GM12878 (cell line): ENCODE data around the gene UAP1L1. TPM values are rescaled to one million over a fixed set of nuclear protein-coding genes. Genes with fewer than 3 reads are reported as not detected.

Experiments used
- ATAC-seq: fragments of 200-7000 bp; cut with Tn5 transposase; 3 replicates; pipeline ENCODE4 v1.9.1; 2020; ENCODE audit warnings: mild to moderate bottlenecking, moderate library complexity
- Bru-seq: library from RNA; stranded (reverse); fragments of 400-500 nt; gene quantifications from one replicate; lab custom pipeline; 2021; lab: Mats Ljungman, UMichigan
- BruChase-seq, 2 experiments: library from RNA; stranded (reverse); fragments of 400-500 nt; gene quantifications; one replicate each; lab custom pipeline; 2021; lab: Mats Ljungman, UMichigan
- BruUV-seq: library from RNA; stranded (reverse); fragments of 400-500 nt; replicated peaks from 2 replicates; lab custom pipeline; 2021; lab: Mats Ljungman, UMichigan
- CTCF ChIA-PET: fragments of 300-600 bp; sonication (Branson Sonifier 250); formaldehyde crosslinking; extraction: SDS; loops from one replicate; lab custom pipeline; 2021; ENCODE audit warnings: inconsistent platforms; lab: Yijun Ruan, JAX
- POLR2A ChIA-PET: fragments of 350-600 bp; formaldehyde crosslinking; extraction: SDS; loops from one replicate; lab custom pipeline; 2021; ENCODE audit warnings: inconsistent platforms; lab: Charles Lee
- RAD21 ChIA-PET: fragments of 300-600 bp; sonication (Branson Sonifier 250); formaldehyde crosslinking; loops from one replicate; lab custom pipeline; 2023; ENCODE audit warnings: antibody characterized with exemption; ENCODE audit not compliant: unreplicated experiment; lab: Charles Lee
- SMC1A ChIA-PET: fragments of 300-600 bp; sonication (Branson Sonifier 250); formaldehyde crosslinking; loops from one replicate; lab custom pipeline; 2023; ENCODE audit not compliant: unreplicated experiment, uncharacterized antibody; lab: Charles Lee
- DNase-seq: peaks from one replicate; pipeline ENCODE4 v3.0.0-alpha.2; 2011; ENCODE audit warnings: low read depth, low spot score
- FAIRE-seq: peaks from 3 replicates; lab custom pipeline; 2011; peaks lifted over from hg19 to GRCh38; lab: Jason Lieb, UNC
- H2AFZ ChIP-seq: 2 replicates; pipeline ENCODE4 v1.6.0; 2011; ENCODE audit warnings: low read depth, low read length, control low read depth; ENCODE audit not compliant: control insufficient read depth
- H3K27ac ChIP-seq: 2 replicates; pipeline ENCODE4 v1.5.1; 2011; ENCODE audit warnings: control low read depth; ENCODE audit not compliant: control insufficient read depth, insufficient read depth
- H3K27me3 ChIP-seq, 2 experiments: replicated peaks in 1 of 2; 2 replicates each; pipeline versions ENCODE4 v1.6.0 to v1.6.1; 2011; ENCODE audit warnings: low read length in 1 of 2; ENCODE audit not compliant: control insufficient read depth in 2 of 2, insufficient read depth in 2 of 2
- H3K36me3 ChIP-seq, 2 experiments: 2 replicates each; pipeline ENCODE4 v1.5.1; 2011; ENCODE audit warnings: low read length in 1 of 2; ENCODE audit not compliant: control insufficient read depth in 2 of 2, insufficient read depth in 2 of 2
- H3K4me1 ChIP-seq: 2 replicates; pipeline ENCODE4 v1.6.1; 2011; ENCODE audit warnings: mild to moderate bottlenecking, low read length, moderate library complexity, mixed read lengths; ENCODE audit not compliant: control insufficient read depth, insufficient read depth
- H3K4me2 ChIP-seq: 2 replicates; pipeline ENCODE4 v1.6.0; 2011; ENCODE audit warnings: control low read depth; ENCODE audit not compliant: control insufficient read depth, insufficient read depth
- H3K4me3 ChIP-seq: fragments of 200-600 bp; sonication (generic); 2 replicates; pipeline ENCODE4 v1.5.1; 2016
- H3K79me2 ChIP-seq: 2 replicates; pipeline ENCODE4 v1.6.0; 2011; ENCODE audit warnings: low read length; ENCODE audit not compliant: control insufficient read depth, insufficient read depth
- H3K9ac ChIP-seq: 2 replicates; pipeline ENCODE4 v1.8.0; 2011; ENCODE audit warnings: low read length, control low read depth, mixed read lengths; ENCODE audit not compliant: control insufficient read depth, insufficient read depth
- H3K9me3 ChIP-seq: replicated peaks from 3 replicates; pipeline ENCODE4 v1.5.1; 2011; ENCODE audit warnings: mild to moderate bottlenecking, low read length; ENCODE audit not compliant: control insufficient read depth, insufficient read depth
- H4K20me1 ChIP-seq: 2 replicates; pipeline ENCODE4 v1.6.0; 2011; ENCODE audit not compliant: control insufficient read depth, insufficient read depth
- BCL3 ChIP-seq: IDR thresholded peaks from 2 replicates; pipeline ENCODE4 v1.6.1; 2011; ENCODE audit warnings: borderline replicate concordance, low read depth, mild to moderate bottlenecking, moderate library complexity, low read length; ENCODE audit not compliant: insufficient read depth, poor library complexity, severe bottlenecking
- FOXM1 ChIP-seq: IDR thresholded peaks from 2 replicates; pipeline ENCODE4 v1.6.1; 2012; ENCODE audit warnings: low read depth, mild to moderate bottlenecking, inconsistent platforms, low read length, moderate library complexity
- GABPA ChIP-seq: IDR thresholded peaks from 2 replicates; pipeline ENCODE4 v1.6.1; 2014; ENCODE audit warnings: antibody characterized with exemption, low read depth, mild to moderate bottlenecking, inconsistent platforms
- JUND ChIP-seq: IDR thresholded peaks from 2 replicates; pipeline ENCODE4 v1.6.1; 2012; ENCODE audit warnings: low read depth, mild to moderate bottlenecking, low read length, improper control_type of control experiment, moderate library complexity
- KDM1A ChIP-seq: fragments of 200-600 bp; sonication (generic); IDR thresholded peaks from 2 replicates; pipeline ENCODE4 v1.6.1; 2016; ENCODE audit warnings: borderline replicate concordance
- LARP7 ChIP-seq: fragments of 450-650 bp; IDR thresholded peaks from 2 replicates; pipeline ENCODE4 v1.6.1; 2017; ENCODE audit warnings: mild to moderate bottlenecking
- NBN ChIP-seq: fragments of 450-650 bp; IDR thresholded peaks from 2 replicates; pipeline ENCODE4 v1.6.1; 2016
- RAD51 ChIP-seq: fragments of 450-650 bp; IDR thresholded peaks from 2 replicates; pipeline ENCODE4 v1.6.1; 2016; ENCODE audit warnings: moderate library complexity, mild to moderate bottlenecking, inconsistent platforms
- SREBF1 ChIP-seq: IDR thresholded peaks from 2 replicates; pipeline ENCODE4 v1.6.1; 2012; ENCODE audit warnings: mild to moderate bottlenecking, low read length
- SUZ12 ChIP-seq: fragments of 200-600 bp; sonication (generic); IDR thresholded peaks from one replicate; pipeline ENCODE4 v1.6.1; 2018; ENCODE audit warnings: antibody characterized with exemption, mild to moderate bottlenecking; ENCODE audit not compliant: unreplicated experiment
- TCF3 ChIP-seq: IDR thresholded peaks from 2 replicates; pipeline ENCODE4 v1.6.1; 2012; ENCODE audit warnings: low read depth, mild to moderate bottlenecking, low read length, borderline replicate concordance; ENCODE audit not compliant: insufficient read depth
- USF2 ChIP-seq: IDR thresholded peaks from 2 replicates; pipeline ENCODE4 v1.6.1; 2011; ENCODE audit warnings: low read depth, low read length, improper control_type of control experiment, borderline replicate concordance
- WGBS: methylation state at CpG from one replicate; pipeline ENCODE4 v1.1.6; 2016; ENCODE audit warnings: low lambda C conversion rate; ENCODE audit not compliant: insufficient replicate concordance, insufficient coverage; ENCODE audit errors: missing lambda C conversion rate; 5-methylcytosine and 5-hydroxymethylcytosine counted together
- in situ Hi-C: fragments of 300-500 bp; cut with MboI; formaldehyde crosslinking; loops from 9 replicates; pipeline ENCODE4 v1.14.3; 2018; ENCODE audit warnings: mixed read lengths
- intact Hi-C: fragments of 100-400 bp; cut with micrococcal nuclease; formaldehyde crosslinking; loops from one replicate; pipeline ENCODE4 v1.14.2; 2022; ENCODE audit not compliant: unreplicated experiment
- long read RNA-seq, 2 experiments: library from polyadenylated mRNA; unstranded; transcript quantifications; one replicate each; pipeline ENCODE4 v2.0.0, GENCODE V29; 2019 to 2020
- polyA minus RNA-seq, 3 experiments: library from RNA; depleted of rRNA, polyadenylated mRNA; stranded (reverse); fragments of >200 nt; gene quantifications; 2 replicates each; pipeline ENCODE4 v1.2.3, GENCODE V29; 2011
- polyA plus RNA-seq, 11 experiments: library from polyadenylated mRNA; depleted of rRNA in 4 of 11; unstranded in 6 of 11; stranded (reverse) in 5 of 11; fragments of >200 nt; fragmentation: Nextera tagmentation in 4 of 11; fragmentation: Illumina TruSeq in 1 of 11; extraction: Ambion mirVana in 4 of 11; extraction: Trizol in 1 of 11; gene quantifications; 1 replicate in 1 of 11; 2 replicates in 10 of 11; pipeline versions ENCODE4 v1.2.1 to v1.2.3, GENCODE V29; 2011 to 2016; ENCODE audit warnings: inconsistent platforms in 2 of 11, missing spikeins in 2 of 11, low read depth in 1 of 11
- total RNA-seq, 4 experiments: library from RNA; depleted of rRNA in 3 of 4; stranded (reverse); fragments of >200 nt in 3 of 4; fragmentation: Illumina TruSeq in 1 of 4; extraction: Trizol in 1 of 4; gene quantifications; 2 replicates each; pipeline versions ENCODE4 v1.2.1 to v1.2.3, GENCODE V29; 2013 to 2021
- TF ChIP-seq, protein P1 (sequence below): fragments of 450-650 bp; IDR thresholded peaks from 2 replicates; pipeline ENCODE4 v1.6.1; 2018; ENCODE audit warnings: borderline replicate concordance, mild to moderate bottlenecking; ENCODE audit not compliant: partially characterized antibody

The UAP1L1 gene
- total RNA-seq (2013; cell fraction: nucleolus; rRNA removed) = 40.5 and 46.8 TPM in 2 replicates
- total RNA-seq (2014; rRNA removed) = 9.3 and 9.5 TPM in 2 replicates
- 4.4 and 4.6 TPM in 2 replicates for total RNA-seq (2014; rRNA removed; fragmentation: Illumina TruSeq; extraction: Trizol)
- 14.5 and 15.7 TPM in 2 replicates for total RNA-seq (2021)
- polyA plus RNA-seq (2011; ENCODE audit: low read depth) = 8.1 TPM
- polyA plus RNA-seq (2011; rRNA removed) = 5.3 and 6.2 TPM in 2 replicates
- polyA plus RNA-seq (2011; cell fraction: cytosol; rRNA removed) = 11.5 and 11.7 TPM in 2 replicates
- polyA plus RNA-seq (2011; cell fraction: nucleus; rRNA removed) = 80.3 and 92.7 TPM in 2 replicates
- 18.4 and 25.7 TPM in 2 replicates for polyA plus RNA-seq (2012)
- polyA plus RNA-seq (2014; fragmentation: Illumina TruSeq; extraction: Trizol) = 4.4 and 8.7 TPM in 2 replicates
- polyA plus RNA-seq (2014; fragmentation: Nextera tagmentation; extraction: Ambion mirVana) = 1 to 10 TPM in 1 of 2 experiments, under 1 TPM in 1; 0.29 to 1.2 TPM
- 12.8 and 13.8 TPM in 2 replicates for polyA plus RNA-seq (2014; rRNA removed)
- 1 to 10 TPM; 1.5 to 5.4 TPM for polyA plus RNA-seq (2016; fragmentation: Nextera tagmentation; extraction: Ambion mirVana)
- 2.8 and 6.5 TPM in 2 replicates for polyA minus RNA-seq (2011; rRNA and poly(A)+ RNA removed)
- polyA minus RNA-seq (2011; cell fraction: cytosol; rRNA and poly(A)+ RNA removed) = 2.1 and 5.1 TPM in 2 replicates
- 17.6 and 18.0 TPM in 2 replicates for polyA minus RNA-seq (2011; cell fraction: nucleus; rRNA and poly(A)+ RNA removed)
- Bru-seq, nascent RNA = percentile 81 among the genes with signal in this experiment
- percentile 82 among the genes with signal in this experiment for BruChase-seq, experiment 1, labeled RNA remaining after a 6-hour chase
- percentile 83 among the genes with signal in this experiment for BruChase-seq, experiment 2, labeled RNA remaining after a 2-hour chase
- long read RNA-seq, experiment 1, partial matches to known transcripts = 4 of 6 reads
- long read RNA-seq, experiment 1, other reads (novel, unspliced or antisense) = 2 of 6 reads
- long read RNA-seq, experiment 2, partial matches to known transcripts = 0 of 2 reads
- long read RNA-seq, experiment 2, other reads (novel, unspliced or antisense) = 2 of 2 reads

DNA sequence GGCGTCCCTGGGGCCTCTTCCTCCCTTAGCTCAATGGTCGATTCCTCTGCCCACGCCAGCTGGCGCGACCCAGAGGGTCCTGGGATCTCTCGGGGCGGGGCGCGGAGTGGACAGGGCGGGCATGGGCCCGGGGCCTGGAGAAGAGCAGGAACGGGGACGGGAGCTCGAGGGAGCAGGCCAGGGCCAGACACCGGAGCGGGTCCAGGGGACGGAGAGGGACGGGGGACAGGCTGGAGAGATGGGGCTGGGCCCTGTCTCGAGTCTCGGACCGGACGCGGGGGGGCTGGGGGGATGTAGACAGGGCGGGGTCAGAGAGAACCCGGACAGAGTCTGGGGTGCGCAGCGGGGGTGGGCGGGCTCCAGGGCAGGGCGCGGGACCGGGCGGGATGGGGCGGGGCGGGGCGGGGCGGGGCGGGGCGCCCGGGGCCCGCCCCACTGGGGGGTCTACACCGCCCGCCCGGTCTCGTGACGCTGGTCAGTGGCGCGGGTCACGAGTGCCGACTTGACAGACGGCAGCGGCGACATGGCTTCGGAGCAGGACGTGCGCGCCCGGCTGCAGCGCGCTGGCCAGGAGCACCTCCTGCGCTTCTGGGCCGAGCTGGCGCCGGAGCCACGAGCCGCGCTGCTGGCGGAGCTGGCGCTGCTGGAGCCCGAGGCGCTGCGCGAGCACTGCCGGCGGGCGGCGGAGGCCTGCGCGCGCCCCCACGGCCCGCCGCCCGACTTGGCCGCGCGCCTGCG is at the start of gene UAP1L1:
Gene UAP1L1 (plus strand): TSS at position 508 of the 738 bp plus-strand sequence. CDS start 16 bp downstream, at position 524.
- CTCF ChIA-PET = interaction anchor here (1.1 to 1.7 kb wide), 5 partner anchors 9 to 234 kb away, joined by 3 to 11 read pairs (median 5); partner anchors contain the start of genes AJM1 and MAN1B1
- DNase-seq (no peak), ATAC-seq (peak; percentile 85), FAIRE-seq (no peak)
- peaks cover 18% of the 10 kb centered on the region for H3K4me1 ChIP-seq
- RAD21 ChIA-PET = interaction anchor here (0.5 to 1.6 kb wide), 7 partner anchors 9 to 147 kb away, joined by 3 to 9 read pairs (median 4); partner anchors contain the start of gene MAN1B1
- WGBS = 1% methylated on average over 51 of the region's 87 CpGs
- peak within 1 kb of the TSS; percentile 57 for H3K27ac ChIP-seq
- H4K20me1 ChIP-seq = no peaks in the 10 kb centered on the region; the same call in 1 of the 2 replicates
- peak within 1 kb of the TSS; percentile 79 for H2AFZ ChIP-seq
- no peaks in the 10 kb centered on the region for H3K27me3 ChIP-seq
- H3K4me2 ChIP-seq = peak within 1 kb of the TSS; percentile 72
- H3K79me2 ChIP-seq = peaks cover 8% of the 10 kb centered on the region
- peak within 1 kb of the TSS; percentile 80 for H3K4me3 ChIP-seq
- in situ Hi-C loops (no loop called here), intact Hi-C loops (no loop called here)
- SMC1A ChIA-PET = interaction anchor here (0.8 to 2.1 kb wide), 3 partner anchors 9 to 38 kb away, joined by 3 to 11 read pairs (median 4); partner anchors contain the start of gene MAN1B1
- POLR2A ChIA-PET = interaction anchor here (0.5 to 1.8 kb wide), 7 partner anchors 9 to 376 kb away, joined by 3 to 11 read pairs (median 4); partner anchors contain the start of genes MAN1B1 and TUBB4B
- H3K36me3 ChIP-seq = peaks cover 0 to 5% of the 10 kb centered on the region in 2 experiments; a peak in 3 of 4 replicates
- no TSS peak for BruUV-seq
- no peaks in the 10 kb centered on the region for H3K9me3 ChIP-seq
- peak within 1 kb of the TSS; percentile 68 for H3K9ac ChIP-seq
- TF ChIP-seq SREBF1 (no peak), SUZ12 (no peak), KDM1A (no peak), NBN (0 out of 2 replicates have a peak, but pooled peaks have one; percentile 49), RAD51 (0 out of 2 replicates have a peak, but pooled peaks have one; percentile 35), TCF3 (no peak), USF2 (peak; percentile 15), BCL3 (no peak), GABPA (no peak), FOXM1 (no peak), JUND (no peak), LARP7 (peak; percentile 82; the same call in 1 of the 2 replicates)
- TF ChIP-seq, protein P1, sequence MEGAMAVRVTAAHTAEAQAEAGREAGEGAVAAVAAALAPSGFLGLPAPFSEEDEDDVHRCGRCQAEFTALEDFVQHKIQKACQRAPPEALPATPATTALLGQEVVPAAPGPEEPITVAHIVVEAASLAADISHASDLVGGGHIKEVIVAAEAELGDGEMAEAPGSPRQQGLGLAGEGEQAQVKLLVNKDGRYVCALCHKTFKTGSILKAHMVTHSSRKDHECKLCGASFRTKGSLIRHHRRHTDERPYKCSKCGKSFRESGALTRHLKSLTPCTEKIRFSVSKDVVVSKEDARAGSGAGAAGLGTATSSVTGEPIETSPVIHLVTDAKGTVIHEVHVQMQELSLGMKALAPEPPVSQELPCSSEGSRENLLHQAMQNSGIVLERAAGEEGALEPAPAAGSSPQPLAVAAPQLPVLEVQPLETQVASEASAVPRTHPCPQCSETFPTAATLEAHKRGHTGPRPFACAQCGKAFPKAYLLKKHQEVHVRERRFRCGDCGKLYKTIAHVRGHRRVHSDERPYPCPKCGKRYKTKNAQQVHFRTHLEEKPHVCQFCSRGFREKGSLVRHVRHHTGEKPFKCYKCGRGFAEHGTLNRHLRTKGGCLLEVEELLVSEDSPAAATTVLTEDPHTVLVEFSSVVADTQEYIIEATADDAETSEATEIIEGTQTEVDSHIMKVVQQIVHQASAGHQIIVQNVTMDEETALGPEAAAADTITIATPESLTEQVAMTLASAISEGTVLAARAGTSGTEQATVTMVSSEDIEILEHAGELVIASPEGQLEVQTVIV = no peak
